NCI-H1417 treated with DMSO at 0.1 percent for 48 hours (cell line): ENCODE measurements around the gene RCOR2.

ENCODE experiments used
- DNase-seq: peaks from one replicate; lab custom pipeline; 2025; lab: John Stamatoyannopoulos, UW

The RCOR2 gene

GRCh38 chr11:63907808-63908530, 9.0 kb downstream of the RCOR2 start:
- DNase-seq, result no peak

- no peak for DNase-seq
These were observed 9.9 kb downstream of the RCOR2 start for GRCh38 chr11:63907063-63907462.

- no peak for DNase-seq
These were observed 10.4 kb downstream of the RCOR2 start for GRCh38 chr11:63906585-63906984.

DNA sequence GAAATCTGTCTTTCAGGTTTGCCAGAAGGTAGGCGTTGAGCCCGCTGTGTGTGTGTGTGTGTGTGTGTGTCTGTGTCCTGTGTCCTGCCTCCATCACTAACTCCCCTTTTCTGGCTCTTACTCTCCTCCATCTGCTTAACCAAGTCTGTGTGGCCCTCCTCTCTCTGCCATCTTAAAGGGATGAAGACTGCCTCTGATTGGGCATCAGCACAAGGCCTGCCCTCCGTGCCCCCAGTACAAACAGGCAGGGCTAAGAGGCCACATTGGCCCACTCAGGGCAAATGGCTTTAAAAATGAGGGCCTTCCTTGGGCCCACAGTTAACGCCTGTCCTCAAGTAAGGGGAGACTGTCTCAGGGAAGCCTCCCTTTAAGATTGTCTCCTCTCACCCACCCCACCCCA, 10.9 kb downstream of the RCOR2 start:
- DNase-seq, result no peak

DNA sequence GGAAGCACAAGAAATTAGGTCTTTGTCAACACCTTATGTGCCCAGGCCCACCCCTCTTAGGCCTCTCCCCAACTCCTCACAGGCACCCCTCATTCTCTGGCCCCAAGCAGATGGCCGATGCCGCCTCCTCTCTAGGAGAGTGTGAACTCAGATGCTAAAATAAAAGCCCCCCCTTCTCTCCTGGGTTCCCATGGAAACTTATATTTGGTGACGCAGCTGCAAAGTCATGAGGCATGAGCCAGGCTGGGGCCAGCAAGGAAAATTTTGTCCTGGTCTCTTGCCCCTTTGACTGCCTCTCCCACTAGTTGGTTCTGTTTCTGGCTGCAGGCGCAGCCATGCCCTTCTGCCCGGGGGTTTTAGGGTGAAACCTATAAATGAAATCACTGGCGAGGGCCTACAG, 11.8 kb downstream of the RCOR2 start:
- DNase-seq, result no peak

DNA sequence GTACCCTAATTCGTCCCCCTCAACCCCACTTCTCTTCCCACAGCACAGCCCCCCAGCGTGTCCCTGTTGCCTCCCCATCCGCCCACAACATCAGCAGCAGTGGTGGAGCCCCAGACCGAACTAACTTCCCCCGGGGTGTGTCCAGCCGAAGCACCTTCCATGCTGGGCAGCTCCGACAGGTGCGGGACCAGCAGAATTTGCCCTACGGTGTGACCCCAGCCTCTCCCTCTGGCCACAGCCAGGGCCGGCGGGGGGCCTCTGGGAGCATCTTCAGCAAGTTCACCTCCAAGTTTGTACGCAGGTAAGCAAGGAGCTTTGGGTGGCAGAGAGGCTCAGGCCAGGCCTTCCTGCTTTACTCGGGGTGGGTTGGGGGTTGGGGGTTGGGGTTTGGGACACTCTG, 12.2 kb downstream of the RCOR2 start:
- no peak for DNase-seq

DNA sequence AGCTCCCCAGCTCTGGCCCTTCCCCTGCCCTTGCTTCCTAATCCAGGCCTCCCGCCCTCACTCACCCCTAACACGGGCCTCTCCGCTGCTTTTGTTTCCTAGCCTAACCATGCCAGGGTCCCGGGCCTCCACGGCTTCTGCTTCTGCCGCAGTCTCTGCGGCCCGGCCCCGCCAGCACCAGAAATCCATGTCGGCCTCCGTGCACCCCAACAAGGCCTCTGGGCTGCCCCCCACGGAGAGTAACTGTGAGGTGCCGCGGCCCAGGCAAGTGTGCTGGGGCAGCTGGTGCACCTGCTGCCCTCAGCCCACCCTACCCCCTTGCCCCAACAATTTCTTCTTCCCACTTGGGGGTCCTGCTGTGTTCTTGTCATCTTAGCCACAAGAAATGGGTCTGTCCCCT, 13.1 kb downstream of the RCOR2 start:
- DNase-seq, result no peak

DNA sequence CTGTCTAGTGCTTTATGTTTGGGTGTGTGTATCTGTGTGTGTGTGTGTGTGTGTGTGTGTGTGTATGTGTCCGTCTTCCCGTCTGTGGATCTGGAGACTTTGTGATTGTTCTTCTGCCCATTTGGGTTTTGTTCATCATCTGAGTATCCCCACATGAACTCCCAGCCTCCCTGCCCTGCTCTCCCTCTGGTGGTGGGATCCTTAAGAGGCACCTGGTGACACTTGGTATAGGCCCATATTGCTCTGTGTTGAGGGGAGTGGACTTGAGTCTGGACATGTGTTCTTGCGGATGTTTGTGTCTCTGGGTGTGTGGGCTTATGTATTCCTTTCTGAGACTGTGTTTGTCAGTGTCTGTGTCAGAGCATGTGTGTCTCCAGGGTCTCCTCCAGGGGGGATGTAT, 15.3 kb downstream of the RCOR2 start:
- DNase-seq, result no peak

GRCh38 chr11:63897459-63898146, 19.4 kb downstream of the RCOR2 start:
- no peak for DNase-seq

- no peak for DNase-seq
These were observed 20.9 kb downstream of the RCOR2 start for GRCh38 chr11:63896071-63896470.

GRCh38 chr11:63893355-63893754, 23.6 kb downstream of the RCOR2 start:
- DNase-seq, result no peak

DNA sequence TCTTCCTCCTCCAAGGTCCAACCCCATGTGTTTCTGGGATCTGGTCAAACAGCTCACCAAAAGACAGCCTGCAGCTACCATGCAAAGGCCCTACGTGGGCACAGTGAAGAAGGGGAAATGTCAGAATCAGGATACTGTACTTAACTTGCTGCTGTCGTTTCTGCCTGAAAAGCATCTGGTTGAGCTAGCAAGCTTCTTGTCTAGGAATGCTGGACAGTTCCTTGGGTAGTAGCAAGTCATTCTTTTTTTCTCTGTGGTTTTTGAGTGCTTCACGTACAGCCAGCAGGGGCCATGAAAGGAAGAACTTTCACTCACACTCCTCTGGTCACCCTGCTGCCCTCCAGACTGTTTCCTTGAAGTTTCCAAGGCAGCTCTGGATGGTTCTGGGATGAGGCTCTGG, 24.7 kb downstream of the RCOR2 start:
- no peak for DNase-seq

DNA sequence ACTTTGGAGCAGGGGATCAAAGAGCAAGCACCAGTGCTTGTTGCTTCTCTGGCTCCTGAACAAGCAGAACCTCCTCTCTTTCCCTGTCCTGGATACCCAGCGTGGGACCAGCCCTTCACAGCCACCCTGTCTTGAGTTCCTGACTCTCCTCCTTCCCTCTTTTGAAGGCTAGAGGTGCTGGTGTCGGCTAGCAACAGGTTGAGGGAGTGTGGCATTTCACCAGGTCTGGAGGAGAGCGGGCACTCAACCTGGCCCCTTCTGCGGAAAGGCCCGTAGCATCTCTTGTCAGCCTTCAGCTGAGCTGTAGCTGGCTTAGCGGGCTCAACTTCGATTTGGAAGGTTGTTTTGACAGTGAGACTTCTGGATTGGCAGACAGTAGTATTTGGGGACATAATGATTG, 26.6 kb downstream of the RCOR2 start:
- no peak for DNase-seq

DNA sequence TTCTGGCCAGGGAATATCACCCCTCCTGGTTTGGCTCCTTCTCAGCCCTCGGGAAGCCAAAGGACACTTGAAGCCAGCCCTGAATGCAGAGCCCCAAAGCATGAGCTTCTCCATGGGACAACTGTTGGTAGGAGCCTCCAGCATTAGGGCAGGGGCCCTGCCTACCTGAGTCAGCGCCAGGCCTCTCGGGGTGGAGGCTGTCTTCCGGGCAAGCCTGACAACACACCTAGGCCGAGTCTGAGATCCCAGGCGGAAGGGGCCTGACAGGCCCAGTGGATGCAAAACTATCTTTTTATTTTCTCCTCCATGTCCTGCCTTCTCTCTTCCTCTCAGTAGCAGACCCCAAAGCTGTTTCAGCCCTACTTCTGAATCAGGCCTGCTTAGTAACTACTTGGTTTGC, 27.6 kb downstream of the RCOR2 start:
- DNase-seq, result no peak

GRCh38 chr11:63888170-63889086, 28.5 kb downstream of the RCOR2 start:
- peak; percentile 20 for DNase-seq

DNA sequence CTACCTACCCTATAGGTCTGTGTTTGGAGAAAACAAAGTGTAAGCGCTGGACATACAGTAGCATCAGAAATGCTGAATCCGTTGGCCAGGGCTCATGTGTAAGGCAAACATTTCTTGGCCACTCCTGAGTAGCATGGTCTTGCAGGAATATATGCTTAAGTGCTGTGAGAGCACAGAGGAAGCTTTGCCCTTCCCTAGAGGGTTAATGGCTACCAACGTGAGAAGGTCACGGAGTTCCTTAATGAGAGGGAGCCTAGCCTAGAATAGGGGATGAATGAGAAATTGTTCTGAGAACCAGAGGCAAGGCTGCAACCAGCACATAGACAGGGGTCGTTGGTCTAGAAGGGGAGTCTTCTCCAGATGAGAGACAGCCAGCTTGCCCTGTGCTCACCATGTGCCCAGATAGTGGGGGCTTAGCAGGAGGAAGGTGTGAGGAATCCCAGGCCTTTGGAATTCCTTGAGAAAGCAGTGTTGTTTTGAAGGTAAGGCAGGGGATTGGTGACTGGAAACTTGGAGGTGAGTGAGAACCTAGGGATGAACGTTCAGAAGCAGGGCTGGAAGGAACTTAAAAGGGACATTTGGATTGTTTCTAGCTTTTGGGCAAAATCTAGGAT, 29.5 kb downstream of the RCOR2 start:
- DNase-seq, result no peak

- no peak for DNase-seq
These were observed 32.6 kb downstream of the RCOR2 start for GRCh38 chr11:63884196-63884932.

- DNase-seq, result no peak
These were observed 33.2 kb downstream of the RCOR2 start for GRCh38 chr11:63883791-63884190.

GRCh38 chr11:63882555-63883242, 34.3 kb downstream of the RCOR2 start:
- no peak for DNase-seq

- DNase-seq, result no peak
These were observed 36.6 kb downstream of the RCOR2 start for GRCh38 chr11:63880403-63880790.
